Mesothelial cell of epicardium (in vitro differentiated cells): ENCODE results near the gene ERF. TPM values are rescaled to one million over a fixed set of nuclear protein-coding genes. Genes with fewer than 3 reads are reported as not detected.
A peak's percentile ranks its signal among the peaks of the same experiment; 100 is the strongest.
"Not testable (repeated sequence)": the region's sequence is repeated elsewhere in the genome, so short reads cannot be mapped to it uniquely, and the experiment has no call there.

Source experiments
- DNase-seq, 2 experiments: peaks; one replicate each; pipeline ENCODE4 v3.0.0; 2021; ENCODE audit warnings: low spot score in 2 of 2; ENCODE audit not compliant: unreplicated experiment in 2 of 2
- H3K27ac Mint-ChIP-seq: 2 replicates; pipeline ENCODE4 v1.8.0; 2021; ENCODE audit warnings: mixed read lengths
- H3K27me3 Mint-ChIP-seq: 2 replicates; pipeline ENCODE4 v1.8.0; 2021; ENCODE audit warnings: low read depth, mixed read lengths
- H3K36me3 Mint-ChIP-seq: 2 replicates; pipeline ENCODE4 v1.8.0; 2021; ENCODE audit warnings: mixed read lengths
- H3K4me1 Mint-ChIP-seq: 2 replicates; pipeline ENCODE4 v1.8.0; 2021; ENCODE audit warnings: mixed read lengths
- H3K4me3 Mint-ChIP-seq: 2 replicates; pipeline ENCODE4 v1.8.0; 2021; ENCODE audit warnings: mild to moderate bottlenecking, moderate library complexity, mixed read lengths
- H3K9me3 Mint-ChIP-seq: 2 replicates; pipeline ENCODE4 v1.8.0; 2021; ENCODE audit warnings: mixed read lengths
- total RNA-seq: library from RNA; stranded (reverse); gene quantifications from 3 replicates; pipeline ENCODE4 v1.2.1, GENCODE V29; 2021
- TF ChIP-seq, protein P1 (sequence below): fragments of 200-600 bp; sonication (generic); IDR thresholded peaks from one replicate; pipeline ENCODE4 v1.5.0; 2021; ENCODE audit warnings: antibody characterized with exemption; ENCODE audit not compliant: unreplicated experiment

ERF gene
- total RNA-seq, 1 donor from 2014 or later, result 92.1 TPM

GRCh38 chr19:42269478-42270345, 14.8 kb upstream of the ERF start:
- Mint-ChIP-seq H3K27me3 (no peaks in the 10 kb centered on the region), H3K9me3 (no peaks in the 10 kb centered on the region), H3K27ac (peak overlapping the region; percentile 96), H3K4me3 (peak overlapping the region; percentile 82), H3K36me3 (peaks cover 6% of the 10 kb centered on the region), H3K4me1 (peaks cover 27% of the 10 kb centered on the region)
- no peak for DNase-seq
- TF ChIP-seq, protein P1, sequence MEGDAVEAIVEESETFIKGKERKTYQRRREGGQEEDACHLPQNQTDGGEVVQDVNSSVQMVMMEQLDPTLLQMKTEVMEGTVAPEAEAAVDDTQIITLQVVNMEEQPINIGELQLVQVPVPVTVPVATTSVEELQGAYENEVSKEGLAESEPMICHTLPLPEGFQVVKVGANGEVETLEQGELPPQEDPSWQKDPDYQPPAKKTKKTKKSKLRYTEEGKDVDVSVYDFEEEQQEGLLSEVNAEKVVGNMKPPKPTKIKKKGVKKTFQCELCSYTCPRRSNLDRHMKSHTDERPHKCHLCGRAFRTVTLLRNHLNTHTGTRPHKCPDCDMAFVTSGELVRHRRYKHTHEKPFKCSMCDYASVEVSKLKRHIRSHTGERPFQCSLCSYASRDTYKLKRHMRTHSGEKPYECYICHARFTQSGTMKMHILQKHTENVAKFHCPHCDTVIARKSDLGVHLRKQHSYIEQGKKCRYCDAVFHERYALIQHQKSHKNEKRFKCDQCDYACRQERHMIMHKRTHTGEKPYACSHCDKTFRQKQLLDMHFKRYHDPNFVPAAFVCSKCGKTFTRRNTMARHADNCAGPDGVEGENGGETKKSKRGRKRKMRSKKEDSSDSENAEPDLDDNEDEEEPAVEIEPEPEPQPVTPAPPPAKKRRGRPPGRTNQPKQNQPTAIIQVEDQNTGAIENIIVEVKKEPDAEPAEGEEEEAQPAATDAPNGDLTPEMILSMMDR, result no peak

- TF ChIP-seq, protein P1, result no peak
- no peaks in the 10 kb centered on the region for H3K27me3 Mint-ChIP-seq
- H3K27ac Mint-ChIP-seq, result peak within 1 kb of the TSS; percentile 96
Measured at GRCh38 chr19:42268704-42269477, 14.0 kb upstream of the ERF start, which contains the start of gene CIC. CIC (plus strand) TSS chr19:42269252; CDS start chr19:42271784, 2,532 bp downstream.

GRCh38 chr19:42268142-42268703, 13.3 kb upstream of the ERF start:
- Mint-ChIP-seq H3K36me3 (peaks cover 1% of the 10 kb centered on the region), H3K9me3 (no peaks in the 10 kb centered on the region), H3K27ac (no peak overlapping the region), H3K4me1 (peaks cover 27% of the 10 kb centered on the region), H3K4me3 (no peak overlapping the region), H3K27me3 (no peaks in the 10 kb centered on the region)
- peak; percentile 97 to 98 for DNase-seq
- TF ChIP-seq, protein P1, result no peak

More at GRCh38 chr19:42268704-42269477, 14.0 kb upstream of the ERF start, which contains the start of gene CIC:
- Mint-ChIP-seq H3K4me3 (peak within 1 kb of the TSS; percentile 82), H3K4me1 (peaks cover 27% of the 10 kb centered on the region), H3K36me3 (peaks cover 4% of the 10 kb centered on the region), H3K9me3 (no peaks in the 10 kb centered on the region)
- DNase-seq, result peak; percentile 97 to 99

GRCh38 chr19:42267644-42268141, 12.8 kb upstream of the ERF start:
- H3K4me1 Mint-ChIP-seq, result peaks cover 27% of the 10 kb centered on the region
- no peak overlapping the region for H3K4me3 Mint-ChIP-seq
- no peak for DNase-seq
- TF ChIP-seq, protein P1, result no peak
- H3K9me3 Mint-ChIP-seq, result no peaks in the 10 kb centered on the region
- H3K27me3 Mint-ChIP-seq, result no peaks in the 10 kb centered on the region
- no peaks in the 10 kb centered on the region for H3K36me3 Mint-ChIP-seq
- no peak overlapping the region for H3K27ac Mint-ChIP-seq

- not testable (repeated sequence) for DNase-seq, H3K4me3 Mint-ChIP-seq, H3K27ac Mint-ChIP-seq, H3K36me3 Mint-ChIP-seq, H3K9me3 Mint-ChIP-seq, H3K27me3 Mint-ChIP-seq
- H3K4me1 Mint-ChIP-seq, result peaks cover 27% of the 10 kb centered on the region
Measured at GRCh38 chr19:42266928-42267603, 12.1 kb upstream of the ERF start.

GRCh38 chr19:42266105-42266504, 11.2 kb upstream of the ERF start:
- not testable (repeated sequence) for H3K27me3 Mint-ChIP-seq, H3K9me3 Mint-ChIP-seq, H3K36me3 Mint-ChIP-seq, DNase-seq, H3K27ac Mint-ChIP-seq, H3K4me3 Mint-ChIP-seq
- peaks cover 23% of the 10 kb centered on the region for H3K4me1 Mint-ChIP-seq
